IPS-18c (cell line): ENCODE data around the gene HOTAIR.

Experiments used
- H3K4me3 ChIP-seq: 2 replicates; pipeline ENCODE4 v1.7.0; 2013; ENCODE audit warnings: low read depth, mild to moderate bottlenecking, low read length, moderate library complexity; ENCODE audit not compliant: insufficient read depth
- H3K9me3 ChIP-seq: one replicate; pipeline ENCODE4 v1.6.1; 2013; ENCODE audit warnings: mild to moderate bottlenecking, low read length, moderate library complexity; ENCODE audit not compliant: control insufficient read depth, insufficient read depth

HOTAIR gene

DNA sequence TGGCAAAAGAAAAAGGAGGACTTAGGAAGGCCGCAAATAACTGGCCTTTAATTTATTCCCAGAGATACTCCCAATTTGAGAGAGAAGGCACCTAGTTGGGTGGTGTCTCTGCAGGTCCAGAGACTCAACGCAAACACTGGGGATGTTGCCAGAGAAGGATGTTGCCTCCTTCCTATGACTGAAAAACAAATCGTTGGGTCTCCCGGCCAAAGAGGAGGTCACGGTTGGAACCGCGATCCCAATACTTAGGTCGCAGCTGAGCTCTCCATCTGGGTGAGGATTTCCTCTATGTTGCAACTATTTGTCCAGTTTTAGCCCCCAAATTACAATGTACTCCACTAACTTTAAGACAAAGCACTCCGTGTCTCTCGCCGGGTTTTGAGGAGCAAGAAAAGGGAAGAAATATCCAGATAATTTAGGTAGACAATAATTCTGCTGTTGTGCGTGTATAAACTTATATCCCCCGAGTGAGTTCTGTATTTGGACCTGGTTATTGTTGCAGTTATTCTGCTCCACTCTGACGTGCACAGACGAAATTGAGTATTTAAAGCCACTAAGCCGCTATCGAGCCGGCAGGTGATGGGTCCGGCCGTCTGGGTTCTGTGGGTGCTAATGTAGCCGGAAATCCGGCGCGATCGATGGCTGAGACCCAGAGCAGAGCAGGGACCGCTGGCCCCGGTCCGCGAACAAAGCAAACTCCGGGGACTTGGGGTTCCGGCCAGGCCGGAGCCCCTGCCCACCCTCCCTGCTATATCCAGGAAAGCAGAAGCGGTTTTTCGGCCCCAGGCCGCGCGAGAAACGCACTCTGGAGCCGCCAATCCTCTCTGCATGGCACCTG, 14.3 kb downstream of the HOTAIR start:
- peaks cover 12% of the 10 kb centered on the region for H3K9me3 ChIP-seq
- H3K4me3 ChIP-seq: no peak overlapping the region

DNA sequence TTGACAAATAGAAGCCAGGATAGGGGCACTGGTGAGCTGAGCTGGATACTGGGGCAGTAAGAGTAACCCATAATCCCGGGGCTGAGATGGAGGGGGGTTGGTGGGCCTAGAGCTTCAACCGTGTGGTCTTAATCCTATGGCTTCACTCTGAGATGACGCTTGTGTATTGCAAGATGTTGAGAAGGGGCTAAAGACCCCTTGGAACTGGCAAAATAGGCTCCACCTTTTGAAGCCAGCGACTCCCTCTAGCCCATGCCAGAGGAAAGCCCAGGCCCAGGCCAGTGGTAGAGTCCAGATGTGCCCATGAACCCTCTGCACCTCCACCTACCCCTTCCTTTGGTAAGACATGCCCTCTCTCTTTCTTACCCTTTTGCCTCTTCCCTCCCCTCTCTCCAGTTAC, 15.4 kb downstream of the HOTAIR start:
- no peak overlapping the region for H3K4me3 ChIP-seq
- peaks cover 14% of the 10 kb centered on the region for H3K9me3 ChIP-seq

DNA sequence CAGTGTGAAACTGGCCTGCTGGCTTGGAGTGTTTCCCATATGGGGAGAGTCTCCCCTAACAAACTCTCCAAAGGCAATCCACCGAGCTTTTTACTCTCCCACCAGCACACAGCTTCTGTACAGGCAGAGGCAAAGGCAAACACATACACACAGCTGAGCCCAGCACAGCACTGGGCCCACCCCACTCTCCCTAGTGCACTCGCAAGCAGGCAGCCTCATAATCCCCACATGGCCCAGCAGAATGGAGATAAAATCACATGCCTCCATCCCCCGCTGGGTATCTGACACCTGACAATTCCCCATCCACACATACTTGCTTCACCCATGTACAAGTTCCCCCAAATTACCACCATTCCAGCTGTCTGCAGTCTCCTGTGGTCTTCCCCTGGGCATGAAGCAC, 16.6 kb downstream of the HOTAIR start:
- no peak overlapping the region for H3K4me3 ChIP-seq
- peaks cover 14% of the 10 kb centered on the region for H3K9me3 ChIP-seq

DNA sequence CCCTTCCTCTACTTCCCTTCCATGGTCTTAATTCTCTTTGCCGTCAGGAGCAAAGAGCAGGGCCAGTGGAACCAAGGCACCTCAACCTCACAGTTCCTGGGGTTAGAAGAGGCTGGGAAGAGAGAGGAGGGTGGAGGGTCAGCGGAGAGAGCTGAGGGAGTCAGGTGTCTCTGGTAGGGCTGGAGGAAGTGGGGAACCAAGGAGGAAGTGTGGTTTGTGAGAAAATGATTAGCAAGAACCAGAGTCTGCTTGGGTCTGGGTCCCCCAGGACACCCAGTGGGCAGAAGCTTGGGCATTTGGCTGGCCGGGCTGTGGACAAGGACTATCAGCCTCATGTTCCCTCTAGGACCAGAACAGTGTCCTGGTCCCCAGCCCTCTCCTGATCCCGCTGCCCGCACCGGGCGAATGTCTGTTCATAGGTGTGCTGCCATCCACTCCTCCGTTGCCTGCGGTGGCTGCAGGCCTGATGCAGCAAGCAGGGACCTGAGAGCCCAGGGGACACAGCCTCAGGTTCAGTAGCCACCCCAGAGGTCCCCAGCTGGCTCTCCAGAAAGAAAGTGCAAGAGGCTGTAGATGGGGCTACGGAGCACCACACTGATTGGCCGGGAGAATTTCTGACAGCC, 17.7 kb downstream of the HOTAIR start:
- Histone ChIP-seq H3K9me3 (peaks cover 14% of the 10 kb centered on the region), H3K4me3 (no peak overlapping the region)

DNA sequence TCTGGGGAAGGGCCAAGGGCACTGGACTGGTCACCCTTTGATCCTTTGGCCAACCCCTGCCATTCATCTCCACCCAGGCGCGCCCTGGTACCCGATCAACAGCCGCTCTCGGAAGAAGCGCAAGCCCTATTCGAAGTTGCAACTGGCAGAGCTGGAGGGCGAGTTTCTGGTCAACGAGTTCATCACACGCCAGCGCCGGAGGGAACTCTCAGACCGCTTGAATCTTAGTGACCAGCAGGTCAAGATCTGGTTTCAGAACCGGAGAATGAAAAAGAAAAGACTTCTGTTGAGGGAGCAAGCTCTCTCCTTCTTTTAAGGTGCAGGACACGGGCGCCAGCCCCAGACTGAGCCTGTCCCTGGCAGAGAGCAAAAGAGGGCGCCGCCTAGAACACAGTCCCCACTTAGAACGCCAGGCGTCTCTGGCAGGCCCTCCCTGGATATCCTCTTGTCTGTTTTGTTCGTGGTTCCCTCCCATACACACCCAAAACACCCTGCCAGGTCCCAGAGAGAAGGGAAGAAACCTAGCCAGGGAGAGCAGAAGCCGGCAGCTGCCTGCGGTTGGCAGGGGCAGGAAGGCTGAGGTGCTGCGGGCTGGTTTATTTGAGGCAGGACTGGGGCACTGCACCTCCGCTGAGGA, 18.4 kb downstream of the HOTAIR start:
- Histone ChIP-seq H3K9me3 (peaks cover 12% of the 10 kb centered on the region), H3K4me3 (no peak overlapping the region)

DNA sequence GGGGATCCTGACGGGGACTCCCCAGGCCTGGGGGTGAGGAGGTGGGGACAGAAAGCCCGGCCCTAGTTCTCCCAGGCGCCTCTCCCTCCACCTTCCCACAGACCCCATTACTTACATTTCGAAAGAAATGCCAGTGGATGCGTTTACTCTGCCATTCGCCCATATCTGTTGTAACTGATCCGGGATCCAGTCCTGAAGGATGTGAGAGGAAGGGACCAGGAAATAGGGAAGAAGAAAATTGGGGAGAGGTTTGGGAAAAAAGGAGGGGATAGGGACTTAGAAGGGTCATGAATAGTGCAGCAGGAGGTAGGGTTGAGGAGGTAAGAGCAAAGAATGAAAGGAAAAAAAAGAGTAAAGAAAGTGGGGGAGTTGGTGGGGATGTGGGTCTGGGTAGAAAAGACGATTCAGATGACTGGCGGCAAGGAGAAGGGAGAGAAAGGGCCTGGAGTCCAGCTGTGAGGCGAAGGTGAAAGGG, 18.9 kb downstream of the HOTAIR start:
- no peak overlapping the region for H3K4me3 ChIP-seq

DNA sequence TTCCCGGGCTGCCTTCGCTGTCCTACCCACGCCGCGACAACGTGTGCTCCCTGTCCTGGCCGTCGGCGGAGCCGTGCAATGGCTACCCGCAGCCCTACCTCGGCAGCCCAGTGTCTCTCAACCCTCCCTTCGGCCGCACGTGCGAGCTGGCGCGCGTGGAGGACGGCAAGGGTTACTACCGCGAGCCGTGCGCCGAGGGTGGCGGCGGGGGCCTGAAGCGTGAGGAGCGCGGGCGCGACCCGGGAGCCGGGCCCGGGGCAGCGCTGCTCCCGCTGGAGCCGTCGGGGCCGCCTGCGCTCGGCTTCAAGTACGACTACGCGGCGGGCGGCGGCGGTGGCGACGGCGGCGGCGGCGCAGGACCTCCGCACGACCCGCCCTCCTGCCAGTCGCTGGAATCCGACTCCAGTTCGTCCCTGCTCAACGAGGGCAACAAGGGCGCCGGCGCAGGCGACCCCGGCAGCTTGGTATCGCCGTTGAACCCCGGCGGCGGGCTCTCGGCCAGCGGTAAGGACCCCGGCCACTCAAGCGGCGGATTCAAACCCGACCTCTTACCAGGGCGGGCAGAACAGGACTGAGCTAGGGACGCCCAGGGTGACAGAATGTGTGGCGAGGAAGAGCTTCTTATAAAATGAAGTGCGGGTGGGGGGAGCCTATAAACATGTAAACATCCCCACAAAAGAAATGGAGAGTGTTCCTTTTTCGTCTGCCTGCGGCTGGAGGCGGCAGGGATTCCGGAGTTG, 19.5 kb downstream of the HOTAIR start:
- Histone ChIP-seq H3K9me3 (peaks cover 10% of the 10 kb centered on the region), H3K4me3 (no peak overlapping the region)

More for the DNA sequence above, 18.9 kb downstream of the HOTAIR start:
- peaks cover 11% of the 10 kb centered on the region for H3K9me3 ChIP-seq

DNA sequence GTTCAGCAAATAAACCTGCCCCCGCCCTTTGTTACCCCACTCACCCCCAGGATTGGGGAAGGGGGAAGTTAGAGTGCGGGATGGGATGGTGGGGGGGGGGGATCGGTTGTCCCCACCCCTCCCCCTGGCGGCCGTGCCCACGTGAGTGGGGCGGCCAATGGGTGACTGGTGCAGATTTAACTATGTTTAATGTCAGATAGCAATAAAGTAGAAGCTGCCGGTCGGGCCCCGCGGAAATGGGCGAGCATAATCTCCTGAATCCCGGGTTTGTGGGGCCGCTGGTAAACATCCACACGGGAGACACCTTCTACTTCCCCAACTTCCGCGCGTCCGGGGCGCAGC, 20.1 kb downstream of the HOTAIR start, which contains the start of gene HOXC12:
Gene HOXC12 (plus strand): TSS at position 210 of the 342 bp plus-strand sequence. CDS start 27 bp downstream, at position 237.
- Histone ChIP-seq H3K4me3 (no peak within 1 kb of the TSS), H3K9me3 (peaks cover 6% of the 10 kb centered on the region)

DNA sequence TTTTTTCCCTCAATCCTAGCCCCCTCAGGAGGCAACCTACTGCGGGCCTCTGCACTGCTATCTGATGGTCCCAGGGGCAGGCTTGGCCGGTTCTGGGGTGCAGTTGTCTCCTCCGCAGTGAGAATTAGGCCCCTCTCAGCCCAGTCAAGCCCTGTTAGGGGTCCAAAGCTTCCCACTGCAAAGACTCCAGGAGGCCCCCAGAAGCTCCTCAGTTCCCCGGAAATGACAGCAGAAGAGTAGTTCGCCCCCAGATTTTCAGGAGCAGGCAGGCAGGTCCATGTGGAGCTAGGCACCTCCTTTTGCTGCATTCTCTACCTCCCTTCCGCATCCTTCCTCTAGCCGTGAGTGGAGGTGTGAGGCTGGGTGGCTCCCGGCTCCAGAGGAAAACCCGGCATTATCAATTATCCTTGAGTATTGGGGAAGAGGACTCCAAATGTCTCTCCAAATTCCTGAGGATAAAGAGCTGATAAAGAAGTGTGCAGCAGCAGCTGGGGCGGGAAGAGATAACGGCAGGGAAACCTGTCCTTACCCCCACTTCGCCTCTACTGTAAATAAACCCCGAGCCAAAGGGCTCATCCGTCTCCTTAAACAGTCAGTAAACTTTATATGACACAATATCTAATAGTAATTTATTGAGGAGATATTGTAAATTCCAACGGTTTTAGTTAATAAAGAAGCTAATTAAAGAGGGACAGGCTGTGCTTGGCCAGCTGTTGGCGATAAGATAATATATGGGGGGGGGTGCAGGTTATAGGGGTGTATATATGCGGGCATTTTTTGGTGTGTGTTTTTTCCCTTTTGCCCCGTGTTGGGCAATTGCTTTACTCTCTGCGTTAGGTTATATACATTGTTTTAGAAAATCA, 20.7 kb downstream of the HOTAIR start:
- Histone ChIP-seq H3K4me3 (no peak overlapping the region), H3K9me3 (peaks cover 6% of the 10 kb centered on the region)

DNA sequence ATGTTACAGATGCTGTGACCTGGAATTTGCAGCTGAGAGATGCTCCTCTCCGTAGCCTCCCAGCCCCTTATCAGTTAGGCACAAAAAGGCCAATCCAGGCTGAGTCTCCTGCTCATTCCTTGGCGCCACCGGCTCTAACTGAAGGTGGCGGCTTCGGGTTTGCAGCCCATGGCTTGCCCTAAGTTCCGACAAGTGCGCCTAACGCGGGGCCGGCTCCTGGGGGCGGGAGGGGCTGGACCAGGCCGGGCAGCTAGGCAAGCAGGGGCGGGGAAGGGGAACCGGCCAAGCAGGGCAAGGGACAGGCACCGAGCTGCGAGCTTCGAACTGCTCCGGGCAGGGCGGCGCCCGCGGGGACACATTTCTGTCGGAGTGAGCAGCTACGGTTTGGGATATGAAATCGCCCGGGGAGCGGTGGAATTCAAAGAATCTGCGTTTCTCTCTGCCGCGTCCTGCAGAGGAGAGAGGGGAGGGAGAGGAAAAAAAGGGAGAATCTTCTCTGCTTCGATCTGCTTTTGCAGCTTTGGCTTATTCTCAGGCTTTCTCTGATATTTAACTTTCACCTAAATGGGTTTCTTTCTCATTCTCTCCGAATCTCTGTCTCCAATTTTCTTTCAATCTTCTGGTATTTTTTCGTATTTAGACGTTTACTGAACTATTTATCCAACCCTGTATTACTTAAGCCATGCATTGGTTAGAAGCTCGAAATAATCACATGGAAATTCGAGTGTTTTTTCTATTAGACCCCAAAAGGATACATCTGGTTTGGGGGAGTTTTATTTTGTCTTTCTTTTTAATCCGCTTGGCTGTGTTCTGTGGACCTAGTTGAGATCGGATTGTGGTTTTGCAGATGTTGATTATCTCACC, 21.7 kb downstream of the HOTAIR start:
- no peak overlapping the region for H3K4me3 ChIP-seq

DNA sequence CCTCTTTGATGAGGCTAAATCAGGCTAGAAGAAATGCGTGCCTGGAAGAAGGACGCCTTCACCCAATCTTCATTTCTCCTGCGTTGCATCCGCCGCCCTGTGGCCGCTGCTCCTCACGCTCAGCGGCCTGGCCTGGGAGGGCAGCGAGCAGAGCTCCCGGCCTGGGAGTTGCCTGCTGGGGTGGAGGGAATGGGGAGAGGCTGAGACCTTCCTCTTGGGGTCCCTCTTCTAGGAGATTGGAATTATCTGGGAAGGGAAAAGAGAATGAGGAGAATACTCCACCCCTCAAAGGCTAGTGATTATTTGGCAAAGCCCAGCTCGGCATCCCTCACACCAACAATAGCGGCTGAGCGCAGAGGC, 22.4 kb downstream of the HOTAIR start:
- Histone ChIP-seq H3K9me3 (peaks cover 5% of the 10 kb centered on the region), H3K4me3 (no peak overlapping the region)

More for the DNA sequence above, 21.7 kb downstream of the HOTAIR start:
- peaks cover 6% of the 10 kb centered on the region for H3K9me3 ChIP-seq

DNA sequence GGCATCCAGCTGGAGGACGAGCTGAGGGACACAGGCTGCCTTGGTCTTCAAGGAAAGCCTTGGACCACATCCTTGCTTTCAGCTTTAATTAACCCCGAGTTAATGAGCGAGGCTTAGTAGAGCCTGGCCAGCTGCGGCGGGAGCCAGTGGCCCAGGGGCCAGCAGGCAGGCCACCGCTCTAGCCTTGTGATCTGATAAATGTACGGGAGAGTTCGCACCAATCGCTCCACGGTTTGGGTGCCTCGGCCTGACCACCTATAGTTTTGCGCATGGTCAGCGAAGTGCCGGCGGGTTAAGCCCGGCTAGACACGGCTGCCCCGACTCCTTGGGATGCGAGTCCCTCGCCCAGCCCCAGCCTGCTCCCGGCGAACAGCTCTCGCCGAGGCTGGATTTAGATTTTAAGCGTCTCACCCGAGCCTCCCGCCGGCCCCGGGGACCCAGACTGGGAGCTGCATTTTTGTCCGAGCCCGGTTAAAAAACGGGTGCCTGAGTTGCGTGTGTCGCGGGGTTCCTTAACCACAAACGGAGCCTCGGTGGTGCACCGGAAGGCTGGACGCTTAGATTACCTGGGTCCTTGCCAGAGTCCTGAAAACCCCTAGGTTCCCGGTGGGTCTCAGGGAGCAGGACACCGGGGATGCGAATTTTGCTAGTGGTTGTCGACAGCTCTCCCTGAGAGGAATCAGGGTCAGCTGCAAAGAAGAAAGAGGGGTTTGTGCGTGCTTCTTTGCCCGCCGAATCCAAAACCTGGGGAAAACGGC, 23.0 kb downstream of the HOTAIR start:
- H3K4me3 ChIP-seq: no peak overlapping the region

DNA sequence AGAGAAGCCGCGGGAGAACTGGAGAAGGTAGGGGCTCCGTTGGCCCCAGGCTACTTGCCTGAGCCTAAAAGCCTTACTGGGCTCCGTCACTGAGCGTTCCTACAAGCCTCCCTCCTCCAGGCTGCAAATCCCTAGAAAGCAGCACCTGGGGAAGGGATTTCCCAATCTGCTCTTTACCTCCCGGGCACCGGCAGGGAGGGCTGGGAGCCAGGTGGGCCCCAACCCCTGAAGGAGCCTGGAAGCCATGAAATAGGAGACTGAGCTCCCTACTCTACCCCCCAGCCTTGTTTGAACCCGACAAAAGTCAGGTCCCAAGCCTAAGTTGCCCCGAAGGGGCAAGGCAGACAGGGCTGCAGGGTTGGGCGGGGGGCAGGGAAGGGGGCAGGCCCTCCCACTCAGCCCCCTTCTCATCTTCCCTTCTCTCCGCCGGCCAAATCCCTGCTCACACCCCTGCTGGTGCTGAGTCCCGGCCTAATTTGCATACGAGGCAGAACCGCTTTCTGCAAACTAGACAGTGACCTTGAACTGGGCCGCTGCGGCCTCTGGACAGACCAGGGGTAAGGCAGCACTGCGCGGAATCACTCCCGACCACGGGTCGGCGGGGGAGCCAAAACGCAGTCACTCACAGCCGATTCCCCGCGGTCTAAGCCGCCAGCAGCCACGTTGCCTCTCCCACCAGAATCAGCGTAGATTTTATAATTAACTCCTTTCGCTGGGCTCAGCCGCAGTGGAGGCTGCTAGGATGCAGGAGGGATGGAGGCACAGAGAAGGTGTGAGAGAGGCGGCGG, 23.8 kb downstream of the HOTAIR start:
- no peak overlapping the region for H3K4me3 ChIP-seq
- peaks cover 4% of the 10 kb centered on the region for H3K9me3 ChIP-seq

More for the DNA sequence above, 23.0 kb downstream of the HOTAIR start:
- peaks cover 4% of the 10 kb centered on the region for H3K9me3 ChIP-seq

DNA sequence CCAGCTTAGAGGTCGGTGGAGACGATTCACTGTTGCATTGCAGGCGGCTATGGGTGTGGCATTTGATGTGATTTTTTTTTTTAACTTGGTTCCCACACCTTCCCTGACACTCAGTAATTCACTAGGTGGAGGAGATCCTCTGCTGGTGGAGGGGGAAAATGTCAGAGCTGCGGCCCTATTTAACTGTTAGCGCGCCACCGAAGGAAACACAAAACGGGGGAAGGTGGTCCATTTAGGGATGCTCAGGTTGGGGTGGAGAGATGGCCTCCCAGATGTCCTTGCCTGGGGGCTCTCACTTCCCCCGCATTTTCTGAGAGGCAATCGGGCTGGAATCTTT, 24.3 kb downstream of the HOTAIR start:
- Histone ChIP-seq H3K4me3 (no peak overlapping the region), H3K9me3 (peaks cover 2% of the 10 kb centered on the region)
